ENCODE data around the gene GATA1.

- TF ChIP-seq POLR2A (IDR thresholded peaks at IDR 0.05) (no peak), CTCF (IDR thresholded peaks at IDR 0.05) (no peak)
Measured at GRCh38 chrX:48835524-48836329, 49.3 kb downstream of the GATA1 start, which contains the start of gene PCSK1N.

Data from transverse colon (tissue), 3 donors.